B cell (primary cell): ENCODE results near the gene SSX2IP. TPM values are rescaled to one million over a fixed set of nuclear protein-coding genes. Genes with fewer than 3 reads are reported as not detected.

Experiments
- ATAC-seq: fragments of 200-7000 bp; cut with Tn5 transposase; one replicate; pipeline ENCODE4 v1.10.0; 2021; ENCODE audit warnings: low read depth, mild to moderate bottlenecking, moderate number of reproducible peaks, moderate library complexity
- CTCF ChIA-PET: fragments of 350-600 bp; sonication (Branson Sonifier 250); formaldehyde crosslinking; loops from one replicate; lab custom pipeline; 2021; ENCODE audit warnings: antibody characterized with exemption, inconsistent platforms; lab: Charles Lee
- POLR2A ChIA-PET: fragments of 350-600 bp; sonication (Branson Sonifier 250); formaldehyde crosslinking; loops from one replicate; lab custom pipeline; 2021; ENCODE audit warnings: antibody characterized with exemption; lab: Charles Lee
- DNase-seq: peaks from one replicate; pipeline ENCODE4 v3.0.0; 2013
- H2AFZ ChIP-seq: 2 replicates; pipeline ENCODE4 v1.6.1; 2012; ENCODE audit warnings: mild to moderate bottlenecking, low read depth, low read length; ENCODE audit not compliant: insufficient read depth, poor library complexity, severe bottlenecking
- H3K27ac ChIP-seq, 2 donors: 1 replicate in 1 of 2; 2 replicates in 1 of 2; pipeline ENCODE4 v1.5.1; 2012 to 2013; ENCODE audit warnings: low read length in 2 of 2, mild to moderate bottlenecking in 2 of 2, moderate library complexity in 1 of 2
- H3K27me3 ChIP-seq, 4 experiments: fragments of 200-600 bp in 1 of 4; sonication (generic) in 1 of 4; replicated peaks in 1 of 4; 1 replicate in 2 of 4; 2 replicates in 2 of 4; pipeline versions ENCODE4 v1.6.1 to v1.7.0; 2013 to 2016; ENCODE audit warnings: low read length in 3 of 4, mild to moderate bottlenecking in 2 of 4, mixed read lengths in 1 of 4, moderate library complexity in 1 of 4; ENCODE audit not compliant: insufficient read depth in 4 of 4, control insufficient read depth in 3 of 4; ENCODE audit errors: control extremely low read depth in 1 of 4
- H3K36me3 ChIP-seq, 2 experiments: replicated peaks in 1 of 2; 1 replicate in 1 of 2; 2 replicates in 1 of 2; pipeline versions ENCODE4 v1.6.1 to v1.7.1; 2013; ENCODE audit warnings: low read length in 1 of 2; ENCODE audit not compliant: insufficient read depth in 2 of 2, control insufficient read depth in 1 of 2; ENCODE audit errors: control extremely low read depth in 1 of 2, extremely low read depth in 1 of 2
- H3K4me1 ChIP-seq, 2 donors: fragments of 200-600 bp in 1 of 2; sonication (generic) in 1 of 2; 1 replicate in 1 of 2; 2 replicates in 1 of 2; pipeline versions ENCODE4 v1.5.1 to v1.6.1; 2013 to 2017; ENCODE audit warnings: low read length in 2 of 2; ENCODE audit not compliant: control insufficient read depth in 2 of 2, insufficient read depth in 2 of 2
- H3K4me2 ChIP-seq: replicated peaks from 2 replicates; pipeline ENCODE3; 2012; ENCODE audit warnings: mild to moderate bottlenecking, low read depth, low read length; ENCODE audit not compliant: poor library complexity, severe bottlenecking
- H3K4me3 ChIP-seq, 5 experiments: fragments of 200-600 bp in 1 of 5; sonication (generic) in 1 of 5; 1 replicate in 3 of 5; 2 replicates in 2 of 5; pipeline versions ENCODE4 v1.5.1 to v1.7.0; 2011 to 2016; ENCODE audit warnings: low read length in 4 of 5, mild to moderate bottlenecking in 4 of 5, low read depth in 2 of 5, control low read depth in 1 of 5, moderate library complexity in 1 of 5; ENCODE audit not compliant: insufficient read depth in 1 of 5; ENCODE audit errors: control extremely low read depth in 1 of 5, extremely low read depth in 1 of 5
- H3K79me2 ChIP-seq: fragments of 200-600 bp; sonication (generic); one replicate; pipeline ENCODE4 v1.6.0; 2016; ENCODE audit warnings: low read length; ENCODE audit not compliant: control insufficient read depth, insufficient read depth
- H3K9ac ChIP-seq: fragments of 200-600 bp; sonication (generic); 2 replicates; pipeline ENCODE4 v1.6.1; 2017; ENCODE audit warnings: mild to moderate bottlenecking, low read length, moderate library complexity
- H3K9me3 ChIP-seq, 3 donors: one replicate each; pipeline versions ENCODE4 v1.6.1 to v1.7.1; 2013; ENCODE audit warnings: low read length in 2 of 3; ENCODE audit not compliant: control insufficient read depth in 2 of 3, insufficient read depth in 1 of 3; ENCODE audit errors: control extremely low read depth in 1 of 3
- H4K20me1 ChIP-seq: 2 replicates; pipeline ENCODE4 v1.6.0; 2012; ENCODE audit warnings: mild to moderate bottlenecking, low read length; ENCODE audit not compliant: insufficient read depth, control insufficient read depth, poor library complexity, severe bottlenecking
- H3K27ac Mint-ChIP-seq: one replicate; pipeline ENCODE4 v1.8.0; 2021; ENCODE audit warnings: mixed read lengths
- H3K27me3 Mint-ChIP-seq: one replicate; pipeline ENCODE4 v1.8.0; 2021; ENCODE audit warnings: mixed read lengths
- H3K4me1 Mint-ChIP-seq: one replicate; pipeline ENCODE4 v1.8.0; 2021; ENCODE audit warnings: mixed read lengths
- H3K4me3 Mint-ChIP-seq: one replicate; pipeline ENCODE4 v1.8.0; 2021; ENCODE audit warnings: mixed read lengths
- H3K9me3 Mint-ChIP-seq: one replicate; pipeline ENCODE4 v1.8.0; 2022; ENCODE audit warnings: mixed read lengths; ENCODE audit not compliant: insufficient read depth
- EZH2 ChIP-seq: IDR thresholded peaks from 2 replicates; pipeline ENCODE4 v1.6.1; 2012; ENCODE audit warnings: borderline replicate concordance, low read depth, mild to moderate bottlenecking, moderate library complexity, low read length; ENCODE audit not compliant: insufficient read depth, poor library complexity, severe bottlenecking
- WGBS: methylation state at CpG from one replicate; pipeline ENCODE4 v1.1.5; 2013; ENCODE audit warnings: missing lambda C conversion rate; ENCODE audit not compliant: insufficient coverage; 5-methylcytosine and 5-hydroxymethylcytosine counted together
- intact Hi-C: fragments of 100-400 bp; cut with micrococcal nuclease; formaldehyde crosslinking; loops from one replicate; pipeline ENCODE4 v1.10.0; 2022
- polyA plus RNA-seq: library from polyadenylated mRNA; depleted of rRNA; stranded (reverse); fragments of >200 nt; gene quantifications from 2 replicates; pipeline ENCODE4 v1.2.3, GENCODE V29; 2012
- total RNA-seq, 2 donors: library from RNA; stranded (reverse); fragments of 120-200 nt in 1 of 2; gene quantifications; 1 replicate in 1 of 2; 2 replicates in 1 of 2; pipeline versions ENCODE4 v1.2.3 to v1.2.4, GENCODE V29; 2013 to 2022
- TF ChIP-seq, protein P1 (sequence below): fragments of 200-600 bp; IDR thresholded peaks from one replicate; pipeline ENCODE4 v1.8.0; 2022; ENCODE audit warnings: antibody characterized with exemption, mild to moderate bottlenecking

Gene SSX2IP
- total and polyA plus RNA-seq, 2 donors (not counting 1 experiment from before 2014, with no cell fraction given), result 0.95 to 10.3 TPM

DNA sequence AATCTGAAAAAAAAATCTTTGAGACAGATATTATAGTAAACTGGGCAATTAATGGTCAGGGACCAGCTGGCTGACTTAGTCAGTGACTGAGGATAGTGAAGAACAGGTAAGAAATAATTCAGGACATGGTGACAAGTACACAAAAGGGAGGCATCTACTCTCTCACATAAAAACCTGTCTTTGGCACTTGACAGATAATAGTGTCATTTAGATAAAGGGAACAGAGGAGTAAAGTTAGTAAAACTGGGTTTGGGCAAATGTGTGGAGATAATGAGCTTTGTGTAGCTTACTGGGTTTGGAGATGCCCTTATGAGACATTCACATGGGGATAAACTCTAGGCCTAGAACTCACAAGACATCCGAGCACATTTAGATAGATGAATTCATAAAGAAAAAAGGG is 4.0 kb downstream of the SSX2IP start:
- DNase-seq (no peak), ATAC-seq (no peak)
- no peaks in the 10 kb centered on the region for H3K9me3 ChIP-seq
- no peaks in the 10 kb centered on the region for H3K27me3 ChIP-seq
- peaks cover 37% of the 10 kb centered on the region for H3K79me2 ChIP-seq
- no peak overlapping the region for H2AFZ ChIP-seq
- no CpG with 5 or more reads among the region's 1 CpG for WGBS
- Mint-ChIP-seq H3K4me1 (peaks cover 16% of the 10 kb centered on the region), H3K27me3 (no peaks in the 10 kb centered on the region), H3K27ac (no peak overlapping the region), H3K9me3 (no peaks in the 10 kb centered on the region), H3K4me3 (no peak overlapping the region)
- H3K9ac ChIP-seq, result no peak overlapping the region
- intact Hi-C loops, result no loop called here
- H3K4me3 ChIP-seq, result no peak overlapping the region
- ChIA-PET CTCF (interaction anchor here (1.1 to 1.8 kb wide), 2 partner anchors 18 to 38 kb away, joined by 3 to 4 read pairs; no protein-coding TSS in a partner anchor), POLR2A (no interaction called here)
- H3K4me1 ChIP-seq, result peaks cover 7 to 13% of the 10 kb centered on the region in 2 donors
- no peaks in the 10 kb centered on the region for H3K36me3 ChIP-seq
- TF ChIP-seq, protein P1, sequence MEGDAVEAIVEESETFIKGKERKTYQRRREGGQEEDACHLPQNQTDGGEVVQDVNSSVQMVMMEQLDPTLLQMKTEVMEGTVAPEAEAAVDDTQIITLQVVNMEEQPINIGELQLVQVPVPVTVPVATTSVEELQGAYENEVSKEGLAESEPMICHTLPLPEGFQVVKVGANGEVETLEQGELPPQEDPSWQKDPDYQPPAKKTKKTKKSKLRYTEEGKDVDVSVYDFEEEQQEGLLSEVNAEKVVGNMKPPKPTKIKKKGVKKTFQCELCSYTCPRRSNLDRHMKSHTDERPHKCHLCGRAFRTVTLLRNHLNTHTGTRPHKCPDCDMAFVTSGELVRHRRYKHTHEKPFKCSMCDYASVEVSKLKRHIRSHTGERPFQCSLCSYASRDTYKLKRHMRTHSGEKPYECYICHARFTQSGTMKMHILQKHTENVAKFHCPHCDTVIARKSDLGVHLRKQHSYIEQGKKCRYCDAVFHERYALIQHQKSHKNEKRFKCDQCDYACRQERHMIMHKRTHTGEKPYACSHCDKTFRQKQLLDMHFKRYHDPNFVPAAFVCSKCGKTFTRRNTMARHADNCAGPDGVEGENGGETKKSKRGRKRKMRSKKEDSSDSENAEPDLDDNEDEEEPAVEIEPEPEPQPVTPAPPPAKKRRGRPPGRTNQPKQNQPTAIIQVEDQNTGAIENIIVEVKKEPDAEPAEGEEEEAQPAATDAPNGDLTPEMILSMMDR, result no peak
- no peak for TF ChIP-seq EZH2
- no peak overlapping the region for H3K4me2 ChIP-seq
- no peak overlapping the region for H3K27ac ChIP-seq
- H4K20me1 ChIP-seq, result no peaks in the 10 kb centered on the region

DNA sequence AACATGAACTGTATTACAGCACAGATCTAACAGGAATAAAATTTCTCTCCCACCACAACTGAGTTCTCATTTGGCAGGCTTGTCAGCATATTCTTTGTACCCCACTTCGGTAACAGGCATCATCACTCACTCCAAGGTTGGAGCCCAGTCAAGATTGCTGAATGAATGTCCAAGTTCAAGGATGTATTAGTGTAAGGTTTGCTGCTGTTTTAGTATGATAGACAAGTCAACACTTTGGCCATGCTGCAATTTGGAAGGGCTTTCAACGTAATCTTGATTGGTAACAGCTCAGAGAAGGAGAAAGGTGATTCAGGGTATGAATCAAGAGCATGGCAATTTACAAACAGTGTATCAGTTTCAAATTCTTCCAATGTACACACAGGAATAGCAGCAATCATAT is 6.8 kb downstream of the SSX2IP start:
- Histone ChIP-seq H3K4me1 (no peaks in the 10 kb centered on the region), H4K20me1 (no peaks in the 10 kb centered on the region), H3K4me3 (no peak overlapping the region), H3K9ac (no peak overlapping the region), H3K4me2 (no peak overlapping the region), H3K27me3 (no peaks in the 10 kb centered on the region), H3K9me3 (no peaks in the 10 kb centered on the region), H2AFZ (no peak overlapping the region), H3K36me3 (no peaks in the 10 kb centered on the region), H3K27ac (no peak overlapping the region), H3K79me2 (peaks cover 44% of the 10 kb centered on the region)
- Mint-ChIP-seq H3K27ac (no peak overlapping the region), H3K4me3 (no peak overlapping the region), H3K9me3 (no peaks in the 10 kb centered on the region), H3K27me3 (no peaks in the 10 kb centered on the region), H3K4me1 (peaks cover under 1% of the 10 kb centered on the region)
- ATAC-seq (no peak), DNase-seq (no peak)
- intact Hi-C loops, result no loop called here
- TF ChIP-seq EZH2, result no peak
- ChIA-PET CTCF (no interaction called here), POLR2A (no interaction called here)
- no CpG with 5 or more reads among the region's 2 CpGs for WGBS
